ENCODE results near the gene PTGS2.

PTGS2 gene

DNA sequence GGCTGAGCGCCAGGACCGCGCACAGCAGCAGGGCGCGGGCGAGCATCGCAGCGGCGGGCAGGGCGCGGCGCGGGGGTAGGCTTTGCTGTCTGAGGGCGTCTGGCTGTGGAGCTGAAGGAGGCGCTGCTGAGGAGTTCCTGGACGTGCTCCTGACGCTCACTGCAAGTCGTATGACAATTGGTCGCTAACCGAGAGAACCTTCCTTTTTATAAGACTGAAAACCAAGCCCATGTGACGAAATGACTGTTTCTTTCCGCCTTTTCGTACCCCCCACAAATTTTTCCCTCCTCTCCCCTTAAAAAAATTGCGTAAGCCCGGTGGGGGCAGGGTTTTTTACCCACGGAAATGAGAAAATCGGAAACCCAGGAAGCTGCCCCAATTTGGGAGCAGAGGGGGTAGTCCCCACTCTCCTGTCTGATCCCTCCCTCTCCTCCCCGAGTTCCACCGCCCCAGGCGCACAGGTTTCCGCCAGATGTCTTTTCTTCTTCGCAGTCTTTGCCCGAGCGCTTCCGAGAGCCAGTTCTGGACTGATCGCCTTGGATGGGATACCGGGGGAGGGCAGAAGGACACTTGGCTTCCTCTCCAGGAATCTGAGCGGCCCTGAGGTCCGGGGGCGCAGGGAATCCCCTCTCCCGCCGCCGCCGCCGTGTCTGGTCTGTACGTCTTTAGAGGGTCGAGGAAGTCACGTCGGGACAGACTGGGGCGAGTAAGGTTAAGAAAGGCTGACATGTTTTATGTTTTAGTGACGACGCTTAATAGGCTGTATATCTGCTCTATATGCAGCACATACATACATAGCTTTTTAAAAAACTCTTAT is at the start of gene PTGS2:
Gene PTGS2, minus strand, starts transcription at position 179 of the 817 bp plus-strand sequence. Its CDS starts 133 bp downstream, at position 46.
- DNase-seq (ENCODE audit: extremely low spot score, insufficient read length, low read depth) (peak; percentile 8), FAIRE-seq (peak; percentile 46)

DNA sequence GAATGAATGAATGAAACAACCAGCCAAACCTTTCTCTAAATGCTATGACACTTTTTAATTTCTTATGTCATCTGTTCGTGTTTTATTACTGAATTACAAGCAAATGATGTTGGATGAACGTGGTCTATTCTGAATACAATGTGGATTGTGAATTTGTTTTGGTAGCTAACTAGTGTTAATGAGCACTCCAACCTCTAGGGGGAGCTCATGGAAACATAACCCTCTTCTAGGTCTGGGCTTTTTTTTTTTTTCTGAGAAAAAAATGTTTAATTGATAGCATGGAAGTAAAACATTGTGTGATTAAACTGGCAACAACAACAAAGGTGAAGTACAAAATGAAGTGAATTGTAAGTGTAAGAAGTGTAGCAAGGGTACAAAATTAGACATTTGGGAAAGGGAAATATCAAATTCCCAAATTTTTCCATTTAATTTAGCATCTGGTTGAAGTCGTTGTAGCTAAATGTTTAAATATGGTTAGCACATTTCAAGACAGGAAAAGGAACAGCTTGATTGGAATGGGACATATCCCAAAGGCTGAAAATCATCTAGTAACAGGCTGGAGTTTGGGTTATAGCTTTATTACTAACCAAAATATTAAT is 42.6 kb upstream of the PTGS2 start:
- no peak for DNase-seq (ENCODE audit: extremely low spot score, insufficient read length, low read depth)
- FAIRE-seq, result peak; percentile 76

DNA sequence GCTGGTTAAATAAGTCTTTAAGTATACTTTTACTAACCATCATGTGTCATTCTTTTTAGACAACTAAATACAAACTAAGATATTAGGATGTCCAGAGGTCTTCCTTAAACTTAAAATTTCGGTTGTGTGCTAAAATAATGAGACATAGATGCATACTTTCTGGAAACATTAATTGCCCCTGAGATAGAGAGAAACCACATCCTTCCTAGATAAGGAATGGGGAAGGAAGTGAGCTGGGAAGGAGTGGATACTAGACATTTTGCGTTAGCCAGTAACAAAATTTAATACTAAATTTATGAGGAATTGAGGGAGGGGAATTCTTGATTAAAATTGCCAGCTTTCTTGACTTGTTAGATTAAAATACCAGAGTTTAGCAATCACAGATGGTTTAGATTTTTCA is 37.1 kb upstream of the PTGS2 start:
- no peak for FAIRE-seq

DNA sequence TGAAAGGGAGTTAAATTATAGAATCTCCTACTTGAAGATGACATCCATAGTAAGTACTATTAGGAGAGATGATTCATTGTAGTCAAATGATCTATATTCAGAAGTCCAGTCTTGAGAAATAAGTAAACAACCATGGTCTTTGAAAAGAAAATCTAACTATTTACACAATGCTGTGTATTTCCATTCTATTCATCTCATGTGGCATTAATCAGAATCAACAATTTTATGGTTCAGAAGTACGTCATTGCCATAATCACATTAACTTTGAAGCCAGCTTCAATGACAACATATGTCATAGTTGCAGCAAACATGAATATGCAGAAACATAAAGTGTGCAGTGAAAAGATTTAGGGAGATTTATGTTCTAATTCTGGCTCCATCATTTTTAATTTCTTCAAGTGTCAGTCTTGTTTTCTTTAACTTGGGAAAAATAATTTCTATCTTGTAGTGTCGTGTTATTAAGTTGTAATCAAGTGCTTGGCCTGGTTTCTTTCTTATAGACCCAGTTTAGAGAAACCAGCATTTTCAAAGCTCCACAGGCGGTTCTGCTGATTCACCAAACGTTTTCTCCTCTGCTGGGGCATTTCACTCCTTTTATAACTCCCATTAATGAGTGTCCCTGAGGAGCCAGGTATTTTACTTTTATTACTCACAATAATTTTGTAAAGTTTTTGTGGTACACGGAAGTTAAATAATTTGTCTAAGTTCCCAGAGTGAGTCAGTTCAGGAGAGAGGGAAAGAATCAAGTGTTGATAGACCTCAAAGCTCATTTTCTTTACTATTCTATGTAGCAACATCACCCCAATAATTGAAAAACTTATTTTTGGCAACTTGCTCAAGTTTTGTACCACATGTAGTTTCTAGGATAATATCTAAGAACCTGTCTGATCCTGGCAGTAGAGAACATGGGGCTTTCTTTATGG is 35.9 kb upstream of the PTGS2 start:
- DNase-seq (ENCODE audit: extremely low spot score, insufficient read length, low read depth) (no peak), FAIRE-seq (no peak)

More for the DNA sequence above, 37.1 kb upstream of the PTGS2 start:
- DNase-seq (ENCODE audit: extremely low spot score, insufficient read length, low read depth), result no peak

DNA sequence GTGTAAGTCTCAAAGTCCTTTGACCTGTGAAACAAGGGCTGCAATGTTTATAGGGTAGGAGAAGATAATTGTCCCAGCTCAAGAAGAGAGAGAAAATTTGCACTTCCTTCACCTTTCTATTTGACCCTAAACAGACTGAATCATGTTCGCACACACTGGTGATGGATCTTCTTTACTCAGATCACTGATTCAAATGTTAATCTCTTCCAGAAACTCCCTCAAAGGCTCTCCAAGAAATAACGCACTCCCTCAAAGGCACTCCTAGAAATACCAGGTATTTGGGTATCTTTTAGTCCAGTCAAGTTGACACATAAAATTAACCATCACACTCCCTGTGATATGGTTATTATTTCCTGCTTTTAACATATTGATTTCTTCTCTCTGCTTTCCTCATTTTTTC is 30.5 kb upstream of the PTGS2 start:
- FAIRE-seq (no peak), DNase-seq (ENCODE audit: extremely low spot score, insufficient read length, low read depth) (no peak)

DNA sequence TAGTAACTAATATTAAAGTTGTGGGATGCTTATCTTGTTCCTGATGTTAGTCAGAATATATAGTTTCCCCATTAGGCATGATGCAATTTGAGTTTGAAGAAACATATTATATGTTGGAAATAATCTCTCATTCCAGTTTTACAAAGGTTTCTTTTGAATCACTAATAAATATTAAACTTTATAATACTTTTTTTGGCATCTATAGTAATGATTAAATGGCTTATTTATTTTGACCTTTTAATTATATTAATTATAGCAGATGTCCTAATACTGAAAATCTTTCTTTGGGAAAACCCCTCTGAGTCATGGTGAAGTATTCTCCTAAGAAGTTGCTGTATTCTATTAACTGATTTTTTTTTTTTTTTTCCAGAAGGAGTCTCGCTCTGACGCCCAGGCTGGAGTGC is 28.5 kb upstream of the PTGS2 start:
- no peak for DNase-seq (ENCODE audit: extremely low spot score, insufficient read length, low read depth)
- FAIRE-seq, result no peak

DNA sequence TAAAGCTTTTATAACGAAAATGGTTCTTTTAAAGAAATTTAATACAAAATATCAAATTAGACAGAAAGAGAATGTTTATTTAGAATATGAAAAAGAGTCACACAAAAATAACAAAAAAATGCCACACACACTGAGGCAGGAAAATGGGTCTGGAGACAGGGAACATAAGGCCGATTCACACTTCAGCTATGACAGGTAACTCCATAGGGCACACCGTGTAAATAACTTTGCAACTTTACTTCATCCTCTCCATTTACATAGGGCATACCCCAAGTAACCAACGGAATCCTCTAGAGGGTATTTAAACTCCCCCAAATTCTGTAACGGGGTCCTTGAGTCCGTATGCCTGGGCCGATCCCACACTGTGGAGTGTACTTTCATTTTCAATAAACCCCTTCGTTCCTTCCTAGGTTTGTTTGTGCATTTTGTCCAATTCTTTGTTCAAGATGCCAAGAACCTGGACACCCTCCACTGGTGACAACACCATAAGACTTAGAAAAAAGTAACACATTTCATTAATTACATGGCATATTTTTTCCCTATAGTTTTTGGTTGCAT is 23.1 kb upstream of the PTGS2 start:
- FAIRE-seq (no peak), DNase-seq (ENCODE audit: extremely low spot score, insufficient read length, low read depth) (no peak)

DNA sequence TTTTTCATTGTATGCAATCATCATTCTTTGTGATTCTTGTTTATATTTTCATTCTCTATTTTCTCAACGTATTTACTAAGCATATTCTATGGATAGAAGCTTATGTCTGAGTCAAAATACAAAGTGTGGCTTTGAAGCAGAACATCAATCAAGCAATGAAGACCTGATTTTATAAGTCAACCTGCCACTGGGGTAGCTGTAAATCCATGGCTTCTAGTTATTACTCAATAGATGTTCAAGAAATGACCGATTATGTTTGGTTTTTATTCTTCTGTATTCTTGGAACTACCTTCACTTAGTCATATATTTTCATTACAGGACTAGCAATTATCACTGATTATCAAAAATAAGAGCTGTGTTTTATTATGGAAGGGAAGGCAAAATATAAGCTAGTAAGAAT is 20.5 kb upstream of the PTGS2 start:
- no peak for DNase-seq (ENCODE audit: extremely low spot score, insufficient read length, low read depth)
- no peak for FAIRE-seq

DNA sequence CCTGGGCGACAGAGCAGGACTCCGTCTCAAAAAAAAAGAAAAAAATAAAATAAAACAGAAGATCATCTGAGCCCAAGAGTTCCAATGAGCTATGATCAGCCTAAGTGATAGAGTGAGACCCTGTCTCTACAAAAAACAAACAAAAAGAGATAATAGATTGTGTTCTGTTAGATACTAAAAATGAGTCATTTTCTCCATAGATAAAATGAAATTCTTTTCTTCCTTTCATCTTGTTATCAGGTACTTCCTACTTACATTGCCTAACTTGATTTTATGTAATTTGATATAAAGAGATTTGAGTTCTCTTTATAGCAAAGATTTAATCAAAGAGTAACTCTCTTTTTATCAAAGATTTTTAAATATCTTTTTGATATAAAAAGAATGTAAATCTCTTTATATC is 19.3 kb upstream of the PTGS2 start:
- FAIRE-seq (no peak), DNase-seq (ENCODE audit: extremely low spot score, insufficient read length, low read depth) (no peak)

DNA sequence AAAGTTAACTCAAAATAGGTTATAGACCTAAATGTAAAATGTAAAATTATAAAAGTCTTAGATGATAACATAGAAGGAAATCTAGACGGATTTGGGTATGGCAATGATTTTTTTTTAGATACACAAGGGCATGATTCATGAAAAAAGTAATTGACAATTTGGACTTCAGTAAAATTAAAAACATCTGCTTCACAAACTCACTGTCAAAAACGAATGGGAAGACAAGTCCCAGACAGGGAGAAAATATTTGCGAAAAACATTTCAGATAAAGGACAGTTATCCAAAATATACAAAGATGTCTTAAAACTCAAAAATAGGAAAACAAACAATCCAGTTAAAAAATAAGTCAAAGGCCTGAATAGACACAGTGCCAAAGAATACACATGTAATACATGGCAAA is 9.7 kb upstream of the PTGS2 start:
- DNase-seq (ENCODE audit: extremely low spot score, insufficient read length, low read depth), result no peak
- FAIRE-seq, result no peak

DNA sequence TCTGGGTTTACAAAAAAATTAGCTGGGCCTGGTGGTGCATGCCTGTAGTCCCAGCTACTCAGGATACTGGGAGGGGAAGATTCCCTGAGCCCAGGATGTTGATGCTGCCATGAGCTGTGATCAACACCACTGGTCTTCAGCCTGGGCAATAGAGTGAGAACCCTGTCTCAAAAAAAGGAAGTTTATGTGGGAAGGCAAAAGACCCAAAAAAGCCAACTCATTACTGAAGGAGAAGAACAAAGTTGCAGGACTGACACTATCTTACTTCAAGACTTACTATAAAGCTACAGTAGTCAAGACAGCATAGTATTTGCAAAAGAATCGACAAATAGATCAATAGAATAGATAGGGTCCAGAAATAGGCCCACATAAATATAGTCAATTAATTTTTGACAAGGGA is 9.2 kb upstream of the PTGS2 start:
- no peak for FAIRE-seq
- DNase-seq (ENCODE audit: extremely low spot score, insufficient read length, low read depth), result no peak

DNA sequence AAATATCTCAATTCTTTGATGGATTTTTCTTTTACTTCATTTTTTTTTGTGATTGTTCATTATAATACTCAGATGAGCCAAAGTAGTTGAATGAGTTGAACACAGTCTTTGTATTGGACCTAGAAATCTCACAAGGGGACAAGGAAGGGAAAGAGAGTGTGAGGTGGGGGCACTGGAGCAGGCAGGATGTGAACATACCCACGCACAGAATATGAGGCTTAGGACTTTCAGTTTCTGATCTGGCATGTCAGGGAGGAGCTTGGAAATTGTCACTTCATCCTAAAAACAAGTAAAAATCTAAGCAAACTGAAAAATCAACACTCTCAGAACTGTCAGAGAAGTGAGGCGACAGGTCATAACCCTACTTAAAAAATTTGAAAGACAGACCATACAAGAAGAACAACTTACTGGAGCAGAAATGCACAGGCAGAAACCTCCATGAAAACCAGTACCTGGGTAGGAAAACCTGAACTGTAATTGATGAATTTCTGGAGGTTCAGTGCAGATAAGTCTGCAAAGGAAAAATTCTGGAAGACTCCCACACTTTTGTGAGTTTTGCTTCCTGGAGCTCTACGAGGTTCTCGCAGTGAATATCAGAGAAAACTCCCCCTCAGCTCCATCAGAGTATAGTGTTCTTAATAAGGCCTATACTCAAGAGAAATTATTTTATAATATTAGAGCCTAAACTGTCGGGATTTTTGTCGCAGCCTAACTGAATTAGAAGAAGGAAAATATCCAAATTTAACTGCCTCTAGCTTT is 3.6 kb upstream of the PTGS2 start:
- FAIRE-seq (no peak), DNase-seq (ENCODE audit: extremely low spot score, insufficient read length, low read depth) (no peak)

DNA sequence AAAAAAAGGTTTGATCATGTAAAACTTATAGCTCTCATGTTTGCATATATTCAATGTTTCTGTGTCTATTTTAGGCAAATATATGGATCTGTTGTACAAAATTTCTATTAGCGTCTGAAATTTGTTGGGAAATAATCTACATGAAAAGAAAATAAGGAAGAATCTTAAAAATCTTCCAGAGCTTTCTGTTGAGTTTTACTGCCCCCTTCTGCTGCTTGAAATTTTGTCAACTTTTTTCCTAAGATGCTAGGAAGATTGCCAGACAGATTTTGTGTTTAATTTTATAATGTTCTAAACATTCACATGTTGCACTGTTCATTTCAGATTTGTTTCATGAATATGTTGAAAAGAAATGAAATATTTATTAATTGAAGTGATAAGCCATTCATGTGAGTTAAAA is 2.5 kb upstream of the PTGS2 start:
- DNase-seq (ENCODE audit: extremely low spot score, insufficient read length, low read depth) (no peak), FAIRE-seq (no peak)

DNA sequence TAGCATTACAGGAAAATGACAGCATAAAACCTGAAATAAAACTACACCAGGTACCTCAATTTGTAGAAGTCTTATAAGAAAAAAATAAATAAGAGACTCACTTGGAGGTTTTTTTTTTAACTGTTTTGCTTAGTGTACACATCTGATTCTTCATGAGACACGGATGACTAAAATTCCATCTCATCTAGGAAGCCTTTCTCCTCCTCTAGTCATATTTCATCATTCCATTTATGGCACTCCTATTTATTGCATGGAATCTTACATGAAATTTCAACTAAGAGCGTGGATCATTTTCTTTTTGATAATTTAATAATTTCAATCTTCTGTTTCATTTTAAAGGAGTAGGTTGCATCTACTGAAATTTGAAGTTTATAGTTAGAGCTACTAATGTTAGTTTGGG is 1.6 kb upstream of the PTGS2 start:
- DNase-seq (ENCODE audit: extremely low spot score, insufficient read length, low read depth), result no peak
- no peak for FAIRE-seq

DNA sequence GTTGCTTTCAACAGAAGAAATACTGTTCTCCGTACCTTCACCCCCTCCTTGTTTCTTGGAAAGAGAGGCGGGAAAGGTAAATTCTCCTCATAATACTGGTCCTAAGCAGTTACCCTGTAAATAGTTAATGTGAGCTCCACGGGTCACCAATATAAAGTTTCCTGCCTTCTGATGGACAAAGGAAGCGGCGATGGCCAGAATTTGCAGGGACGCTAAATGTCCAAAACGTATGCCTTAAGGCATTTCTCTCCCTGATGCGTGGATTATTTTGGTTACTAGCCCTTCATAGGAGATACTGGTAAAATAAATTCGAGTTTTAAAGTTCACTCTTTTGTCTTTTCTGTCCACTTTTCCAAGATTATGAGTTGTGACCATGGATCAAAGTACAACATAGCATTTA is 898 bp upstream of the PTGS2 start:
- FAIRE-seq (no peak), DNase-seq (ENCODE audit: extremely low spot score, insufficient read length, low read depth) (no peak)

DNA sequence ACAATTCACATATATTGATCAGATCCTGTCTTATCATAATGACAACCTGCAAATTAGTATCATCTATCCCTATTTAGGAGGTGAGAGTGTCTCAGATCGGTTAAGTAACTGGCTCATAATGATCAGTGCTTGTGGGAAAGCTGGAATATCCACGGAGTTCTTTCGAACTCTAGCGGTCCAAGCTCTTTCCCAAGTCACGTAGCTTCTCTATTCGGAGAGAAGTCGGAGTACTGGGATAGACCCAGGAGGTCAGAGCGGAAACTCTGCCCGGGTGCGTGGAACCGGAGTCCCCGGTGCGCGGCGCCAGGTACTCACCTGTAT is 339 bp downstream of the PTGS2 start:
- FAIRE-seq, result no peak
- DNase-seq (ENCODE audit: extremely low spot score, insufficient read length, low read depth), result no peak

DNA sequence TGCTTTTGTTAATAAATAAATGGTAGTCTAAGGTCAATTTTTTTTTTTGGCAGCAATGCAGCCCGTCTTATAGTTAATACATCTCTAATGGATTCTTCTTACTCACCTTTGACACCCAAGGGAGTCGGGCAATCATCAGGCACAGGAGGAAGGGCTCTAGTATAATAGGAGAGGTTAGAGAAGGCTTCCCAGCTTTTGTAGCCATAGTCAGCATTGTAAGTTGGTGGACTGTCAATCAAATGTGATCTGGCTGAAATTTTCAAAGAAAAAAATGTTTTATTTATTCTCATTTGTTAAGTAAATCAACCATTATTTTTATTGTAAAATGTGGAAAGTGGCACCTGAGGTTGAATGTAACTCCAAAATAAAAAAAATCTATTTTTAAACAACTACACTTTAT is 2.1 kb downstream of the PTGS2 start:
- FAIRE-seq, result no peak
- no peak for DNase-seq (ENCODE audit: extremely low spot score, insufficient read length, low read depth)

DNA sequence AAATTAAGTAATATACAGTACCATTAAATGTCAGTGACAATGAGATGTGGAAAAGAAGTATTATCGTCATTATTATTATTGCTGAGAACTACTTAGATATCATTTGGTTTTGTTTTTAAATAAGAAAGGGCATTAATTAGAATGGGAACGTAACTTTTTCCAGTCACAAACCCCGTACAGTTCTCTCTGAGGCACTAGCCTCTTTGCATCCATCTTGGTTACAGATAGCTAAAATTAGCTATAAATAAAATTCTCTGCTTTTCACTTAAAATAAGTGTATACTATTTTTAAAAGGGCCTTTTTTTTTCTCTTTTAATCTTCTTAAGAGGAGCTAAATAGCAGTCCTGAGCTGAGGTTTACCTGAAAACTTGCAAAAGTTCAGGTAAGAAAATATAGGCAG is 7.6 kb downstream of the PTGS2 start:
- no peak for DNase-seq (ENCODE audit: extremely low spot score, insufficient read length, low read depth)
- no peak for FAIRE-seq

DNA sequence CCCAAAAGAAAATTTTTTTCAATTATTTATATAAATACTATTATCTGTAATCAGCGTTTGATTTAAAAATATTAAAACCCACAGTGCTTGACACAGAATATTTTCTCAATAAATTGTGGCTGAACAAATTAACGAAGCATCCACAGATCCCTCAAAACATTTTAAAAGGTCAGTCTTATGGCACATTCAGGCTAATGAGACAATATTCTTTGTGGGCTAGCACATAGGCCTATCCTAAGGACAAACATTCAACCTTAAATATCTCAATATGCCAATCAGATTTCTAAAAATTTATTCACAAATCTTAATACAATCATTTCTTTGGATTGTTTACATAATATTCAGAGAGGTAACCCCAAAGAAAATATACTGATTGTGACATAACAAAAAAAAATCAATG is 8.1 kb downstream of the PTGS2 start:
- no peak for FAIRE-seq

More for the DNA sequence above, 8.1 kb downstream of the PTGS2 start:
- no peak for DNase-seq (ENCODE audit: extremely low spot score, insufficient read length, low read depth)
